Muscle layer of colon (tissue), 2 donors: ENCODE data around the gene INAFM2.
A peak's percentile ranks its signal among the peaks of the same experiment; 100 is the strongest.

Experiments
- H3K27ac ChIP-seq: one replicate; pipeline ENCODE4 v1.7.0; 2013; ENCODE audit warnings: low read depth, mild to moderate bottlenecking, low read length, moderate library complexity
- H3K27me3 ChIP-seq, 2 donors: one replicate each; pipeline ENCODE4 v1.7.0; 2013; ENCODE audit warnings: low read length in 2 of 2, mild to moderate bottlenecking in 2 of 2; ENCODE audit not compliant: insufficient read depth in 2 of 2, control insufficient read depth in 1 of 2
- H3K36me3 ChIP-seq: one replicate; pipeline ENCODE4 v1.7.0; 2013; ENCODE audit warnings: mild to moderate bottlenecking, low read length; ENCODE audit not compliant: insufficient read depth
- H3K4me1 ChIP-seq: one replicate; pipeline ENCODE4 v1.7.0; 2013; ENCODE audit warnings: mild to moderate bottlenecking, low read length; ENCODE audit not compliant: insufficient read depth
- H3K4me3 ChIP-seq, 2 donors: one replicate each; pipeline ENCODE4 v1.7.0; 2013; ENCODE audit warnings: low read length in 2 of 2, low read depth in 1 of 2, mild to moderate bottlenecking in 1 of 2, moderate library complexity in 1 of 2
- H3K9ac ChIP-seq: one replicate; pipeline ENCODE4 v1.7.0; 2013; ENCODE audit warnings: low read length
- H3K9me3 ChIP-seq: one replicate; pipeline ENCODE4 v1.7.0; 2013; ENCODE audit warnings: mild to moderate bottlenecking, low read length
- donor health status: abdominal sarcoma.
- donor health status: Adenocarcinoma of cecum.

INAFM2 gene

GRCh38 chr15:40361640-40362039 lies 38.1 kb downstream of the INAFM2 start:
- Histone ChIP-seq H3K9ac (no peak overlapping the region), H3K27me3 (peaks cover 0 to 7% of the 10 kb centered on the region in 2 donors), H3K4me1 (peaks cover 3% of the 10 kb centered on the region), H3K27ac (no peak overlapping the region), H3K4me3 (no peak overlapping the region), H3K9me3 (no peaks in the 10 kb centered on the region), H3K36me3 (no peaks in the 10 kb centered on the region)

- no peak overlapping the region for H3K9ac ChIP-seq
- H3K4me3 ChIP-seq, result no peak overlapping the region
- H3K9me3 ChIP-seq, result no peaks in the 10 kb centered on the region
- peaks cover 0 to 5% of the 10 kb centered on the region in 2 donors for H3K27me3 ChIP-seq
- no peak overlapping the region for H3K27ac ChIP-seq
- peaks cover 20% of the 10 kb centered on the region for H3K4me1 ChIP-seq
- no peaks in the 10 kb centered on the region for H3K36me3 ChIP-seq
These were observed 40.1 kb downstream of the INAFM2 start for GRCh38 chr15:40363611-40364010.

- peaks cover 20% of the 10 kb centered on the region for H3K4me1 ChIP-seq
These were observed 40.8 kb downstream of the INAFM2 start for GRCh38 chr15:40364251-40364650.

GRCh38 chr15:40365016-40365415 lies 41.5 kb downstream of the INAFM2 start:
- Histone ChIP-seq H3K9ac (no peak overlapping the region), H3K27ac (no peak overlapping the region), H3K4me3 (no peak overlapping the region), H3K36me3 (no peaks in the 10 kb centered on the region), H3K9me3 (no peaks in the 10 kb centered on the region), H3K4me1 (peaks cover 20% of the 10 kb centered on the region), H3K27me3 (no peaks in the 10 kb centered on the region)

More at GRCh38 chr15:40364251-40364650, 40.8 kb downstream of the INAFM2 start:
- Histone ChIP-seq H3K27me3 (no peaks in the 10 kb centered on the region), H3K36me3 (no peaks in the 10 kb centered on the region), H3K27ac (no peak overlapping the region), H3K9me3 (no peaks in the 10 kb centered on the region), H3K9ac (no peak overlapping the region), H3K4me3 (no peak overlapping the region)

- no peak overlapping the region for H3K4me3 ChIP-seq
- no peaks in the 10 kb centered on the region for H3K36me3 ChIP-seq
- H3K9me3 ChIP-seq, result no peaks in the 10 kb centered on the region
- peaks cover 20% of the 10 kb centered on the region for H3K4me1 ChIP-seq
- no peak overlapping the region for H3K9ac ChIP-seq
- H3K27ac ChIP-seq, result peak overlapping the region; percentile 54
- no peaks in the 10 kb centered on the region for H3K27me3 ChIP-seq
These were observed 42.3 kb downstream of the INAFM2 start for GRCh38 chr15:40365624-40366456.

- no peaks in the 10 kb centered on the region for H3K36me3 ChIP-seq
- H3K9ac ChIP-seq, result peak overlapping the region; percentile 25
- H3K4me1 ChIP-seq, result peaks cover 20% of the 10 kb centered on the region
- no peaks in the 10 kb centered on the region for H3K27me3 ChIP-seq
- no peak overlapping the region for H3K4me3 ChIP-seq
- H3K27ac ChIP-seq, result peak overlapping the region; percentile 54
- H3K9me3 ChIP-seq, result no peaks in the 10 kb centered on the region
These were observed 43.2 kb downstream of the INAFM2 start for GRCh38 chr15:40366457-40367370.

- peak overlapping the region in 1 of 2 donors; percentile 55 for H3K4me3 ChIP-seq
- H3K9ac ChIP-seq, result peak overlapping the region; percentile 25
- H3K27me3 ChIP-seq, result no peaks in the 10 kb centered on the region
- H3K9me3 ChIP-seq, result no peaks in the 10 kb centered on the region
- H3K4me1 ChIP-seq, result peaks cover 20% of the 10 kb centered on the region
- no peaks in the 10 kb centered on the region for H3K36me3 ChIP-seq
- H3K27ac ChIP-seq, result peak overlapping the region; percentile 40
These were observed 43.8 kb downstream of the INAFM2 start for GRCh38 chr15:40367371-40367685.

GRCh38 chr15:40367686-40368611 lies 44.5 kb downstream of the INAFM2 start:
- H3K4me3 ChIP-seq, result peak overlapping the region; percentile 47 to 55
- H3K9ac ChIP-seq, result peak overlapping the region; percentile 25
- peaks cover 20% of the 10 kb centered on the region for H3K4me1 ChIP-seq
- H3K9me3 ChIP-seq, result no peaks in the 10 kb centered on the region
- H3K27ac ChIP-seq, result peak overlapping the region; percentile 40
- no peaks in the 10 kb centered on the region for H3K27me3 ChIP-seq
- no peaks in the 10 kb centered on the region for H3K36me3 ChIP-seq

GRCh38 chr15:40368719-40369473 lies 45.4 kb downstream of the INAFM2 start:
- H3K4me1 ChIP-seq, result peaks cover 20% of the 10 kb centered on the region
- H3K27ac ChIP-seq, result no peak overlapping the region
- no peaks in the 10 kb centered on the region for H3K36me3 ChIP-seq
- H3K27me3 ChIP-seq, result no peaks in the 10 kb centered on the region
- H3K4me3 ChIP-seq, result no peak overlapping the region
- H3K9me3 ChIP-seq, result no peaks in the 10 kb centered on the region
- no peak overlapping the region for H3K9ac ChIP-seq

GRCh38 chr15:40369474-40369869 lies 46.0 kb downstream of the INAFM2 start:
- peaks cover 20% of the 10 kb centered on the region for H3K4me1 ChIP-seq
- no peak overlapping the region for H3K27ac ChIP-seq
- no peaks in the 10 kb centered on the region for H3K27me3 ChIP-seq
- H3K9me3 ChIP-seq, result no peaks in the 10 kb centered on the region
- H3K9ac ChIP-seq, result no peak overlapping the region
- H3K4me3 ChIP-seq, result no peak overlapping the region
- no peaks in the 10 kb centered on the region for H3K36me3 ChIP-seq
